ENCODE data around the gene SCN2A. TPM values are rescaled to one million over a fixed set of nuclear protein-coding genes. Genes with fewer than 3 reads are reported as not detected.

Gene SCN2A
- total RNA-seq, 1 experiment from 2014 or later = 0.24 TPM

DNA sequence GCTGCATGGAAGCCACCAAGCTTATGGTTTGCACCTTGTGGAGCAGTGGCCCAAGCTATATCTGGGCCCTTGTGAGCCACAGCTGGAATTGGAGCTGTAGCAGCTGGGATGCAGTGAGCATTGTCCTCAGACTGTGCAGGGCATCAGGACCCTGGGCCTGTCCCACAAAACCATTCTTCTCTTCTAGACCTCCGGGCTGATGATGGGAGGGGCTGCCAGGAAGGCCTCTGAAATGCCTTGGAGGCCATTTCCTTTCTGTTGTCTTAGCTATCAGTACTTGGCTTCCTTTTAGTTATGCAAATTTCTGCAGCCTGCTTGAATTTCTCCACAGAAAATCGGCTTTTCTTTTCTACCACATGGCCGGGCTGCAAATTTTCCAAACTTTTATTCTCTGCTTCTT, 183.9 kb downstream of the SCN2A start:
- H3K4me3 Mint-ChIP-seq = no peak overlapping the region
- Histone ChIP-seq H4K91ac (ENCODE audit: insufficient read length, low read depth, low read length) (no peak overlapping the region), H2BK20ac (ENCODE audit: low read depth, low read length, poor library complexity, severe bottlenecking) (no peak overlapping the region), H3K56ac (ENCODE audit: insufficient read length, low read depth, low read length) (no peak overlapping the region), H3K14ac (ENCODE audit: insufficient read depth, low read length) (no peak overlapping the region), H4K5ac (ENCODE audit: insufficient read length, low read depth, low read length) (no peak overlapping the region), H2BK12ac (ENCODE audit: insufficient read length, low read depth, low read length) (no peak overlapping the region), H3T11ph (ENCODE audit: low read length) (no peak overlapping the region), H3K23ac (ENCODE audit: insufficient read length, low read depth, low read length) (no peak overlapping the region), H4K8ac (replicated peaks; ENCODE audit: insufficient read length, low read depth, low read length) (no peak overlapping the region), H3K79me2 (ENCODE audit: insufficient read depth, low read length) (no peaks in the 10 kb centered on the region), H2BK120ac (ENCODE audit: low read depth, low read length, poor library complexity, severe bottlenecking) (no peak overlapping the region), H3K4me1 (ENCODE audit: insufficient read depth, low read length) (no peaks in the 10 kb centered on the region), H3K23me2 (ENCODE audit: insufficient read length, low read depth, low read length, poor library complexity, severe bottlenecking) (no peaks in the 10 kb centered on the region), H3K18ac (ENCODE audit: insufficient read length, low read depth, low read length) (no peak overlapping the region), H3K9ac (ENCODE audit: extremely low read depth, insufficient read length, low read length) (no peak overlapping the region), H2AFZ (ENCODE audit: low read length) (no peak overlapping the region), H3K79me1 (ENCODE audit: insufficient read depth, low read depth, low read length, poor library complexity, severe bottlenecking) (no peaks in the 10 kb centered on the region), H4K20me1 (ENCODE audit: control insufficient read depth, insufficient read depth, insufficient read length) (no peaks in the 10 kb centered on the region), H2BK5ac (ENCODE audit: insufficient read length, low read length) (no peak overlapping the region), H3K4ac (ENCODE audit: low read depth, low read length) (no peak overlapping the region), H2BK15ac (ENCODE audit: low read depth, low read length) (no peak overlapping the region), H2AK5ac (ENCODE audit: insufficient read length, low read length) (no peak overlapping the region), H3K4me2 (ENCODE audit: insufficient read depth, insufficient read length, low read length) (no peak overlapping the region), H3K27ac (ENCODE audit: insufficient read length, low read depth, low read length) (no peak overlapping the region), H3K9me3 (ENCODE audit: control insufficient read depth, low read depth, low read length) (no peaks in the 10 kb centered on the region), H3K27me3 (ENCODE audit: insufficient read depth, low read length) (no peaks in the 10 kb centered on the region)
- TF ChIP-seq, protein P1, sequence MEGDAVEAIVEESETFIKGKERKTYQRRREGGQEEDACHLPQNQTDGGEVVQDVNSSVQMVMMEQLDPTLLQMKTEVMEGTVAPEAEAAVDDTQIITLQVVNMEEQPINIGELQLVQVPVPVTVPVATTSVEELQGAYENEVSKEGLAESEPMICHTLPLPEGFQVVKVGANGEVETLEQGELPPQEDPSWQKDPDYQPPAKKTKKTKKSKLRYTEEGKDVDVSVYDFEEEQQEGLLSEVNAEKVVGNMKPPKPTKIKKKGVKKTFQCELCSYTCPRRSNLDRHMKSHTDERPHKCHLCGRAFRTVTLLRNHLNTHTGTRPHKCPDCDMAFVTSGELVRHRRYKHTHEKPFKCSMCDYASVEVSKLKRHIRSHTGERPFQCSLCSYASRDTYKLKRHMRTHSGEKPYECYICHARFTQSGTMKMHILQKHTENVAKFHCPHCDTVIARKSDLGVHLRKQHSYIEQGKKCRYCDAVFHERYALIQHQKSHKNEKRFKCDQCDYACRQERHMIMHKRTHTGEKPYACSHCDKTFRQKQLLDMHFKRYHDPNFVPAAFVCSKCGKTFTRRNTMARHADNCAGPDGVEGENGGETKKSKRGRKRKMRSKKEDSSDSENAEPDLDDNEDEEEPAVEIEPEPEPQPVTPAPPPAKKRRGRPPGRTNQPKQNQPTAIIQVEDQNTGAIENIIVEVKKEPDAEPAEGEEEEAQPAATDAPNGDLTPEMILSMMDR (conservative IDR thresholded peaks at IDR 0.05) = no peak
- peak overlapping the region in 1 of 3 experiments; percentile 48; a peak in 1 of 7 replicates for H3K27ac Mint-ChIP-seq
- H3K36me3 Mint-ChIP-seq (ENCODE audit: insufficient read depth in 1 of 3, low read depth in 3 of 3) = peaks cover 22 to 32% (median 28%) of the 10 kb centered on the region in 3 experiments
- no CpG with 5 or more reads among the region's 3 CpGs for WGBS (ENCODE audit: extremely low coverage, insufficient read length, low lambda C conversion rate)
- peak; percentile 52 for DNase-seq
- H3K4me1 Mint-ChIP-seq = peaks cover 12 to 13% of the 10 kb centered on the region in 2 experiments
- H3K27me3 Mint-ChIP-seq (ENCODE audit: low read depth) = no peaks in the 10 kb centered on the region
- peaks cover 26 to 39% of the 10 kb centered on the region in 2 experiments for H3K9me3 Mint-ChIP-seq

Measured in H9 (cell line).